Stomach smooth muscle (tissue), 2 donors: ENCODE data around the gene EVI5.

ENCODE experiments used
- H3K27ac ChIP-seq: one replicate; pipeline ENCODE4 v1.7.0; 2013; ENCODE audit warnings: mild to moderate bottlenecking, low read length, inconsistent platforms
- H3K27me3 ChIP-seq, 2 donors: one replicate each; pipeline ENCODE4 v1.7.0; 2013; ENCODE audit warnings: low read length in 2 of 2; ENCODE audit not compliant: insufficient read depth in 2 of 2, control insufficient read depth in 1 of 2
- H3K36me3 ChIP-seq, 2 donors: one replicate each; pipeline ENCODE4 v1.7.0; 2013; ENCODE audit warnings: low read length in 2 of 2; ENCODE audit not compliant: control insufficient read depth in 2 of 2, insufficient read depth in 2 of 2
- H3K4me1 ChIP-seq: one replicate; pipeline ENCODE4 v1.7.0; 2013; ENCODE audit warnings: low read length; ENCODE audit not compliant: control insufficient read depth, insufficient read depth
- H3K4me3 ChIP-seq, 2 donors: one replicate each; pipeline ENCODE4 v1.7.0; 2013; ENCODE audit warnings: low read length in 2 of 2
- H3K9ac ChIP-seq, 2 donors: one replicate each; pipeline ENCODE4 v1.7.0; 2013; ENCODE audit warnings: low read length in 2 of 2, mild to moderate bottlenecking in 1 of 2
- H3K9me3 ChIP-seq, 2 donors: one replicate each; pipeline ENCODE4 v1.7.0; 2013; ENCODE audit warnings: low read length in 2 of 2; ENCODE audit not compliant: control insufficient read depth in 2 of 2
- donor health status: healthy.
- donor health status: Pancreatic carcinoma.

EVI5 gene

GRCh38 chr1:92817986-92818764 lies 33.3 kb upstream of the EVI5 start:
- Histone ChIP-seq H3K9me3 (no peaks in the 10 kb centered on the region), H3K9ac (no peak overlapping the region), H3K4me1 (no peaks in the 10 kb centered on the region), H3K27me3 (no peaks in the 10 kb centered on the region), H3K27ac (no peak overlapping the region), H3K36me3 (no peaks in the 10 kb centered on the region), H3K4me3 (no peak overlapping the region)

GRCh38 chr1:92817137-92817697 lies 32.3 kb upstream of the EVI5 start:
- Histone ChIP-seq H3K9ac (no peak overlapping the region), H3K9me3 (no peaks in the 10 kb centered on the region), H3K36me3 (no peaks in the 10 kb centered on the region), H3K27ac (no peak overlapping the region), H3K27me3 (no peaks in the 10 kb centered on the region), H3K4me3 (no peak overlapping the region), H3K4me1 (no peaks in the 10 kb centered on the region)

- H3K4me3 ChIP-seq = no peak overlapping the region
- no peaks in the 10 kb centered on the region for H3K4me1 ChIP-seq
- H3K27me3 ChIP-seq = no peaks in the 10 kb centered on the region
- no peaks in the 10 kb centered on the region for H3K9me3 ChIP-seq
- H3K27ac ChIP-seq = no peak overlapping the region
- no peak overlapping the region for H3K9ac ChIP-seq
- H3K36me3 ChIP-seq = no peaks in the 10 kb centered on the region
Observed at GRCh38 chr1:92816732-92817131, 31.8 kb upstream of the EVI5 start.

DNA sequence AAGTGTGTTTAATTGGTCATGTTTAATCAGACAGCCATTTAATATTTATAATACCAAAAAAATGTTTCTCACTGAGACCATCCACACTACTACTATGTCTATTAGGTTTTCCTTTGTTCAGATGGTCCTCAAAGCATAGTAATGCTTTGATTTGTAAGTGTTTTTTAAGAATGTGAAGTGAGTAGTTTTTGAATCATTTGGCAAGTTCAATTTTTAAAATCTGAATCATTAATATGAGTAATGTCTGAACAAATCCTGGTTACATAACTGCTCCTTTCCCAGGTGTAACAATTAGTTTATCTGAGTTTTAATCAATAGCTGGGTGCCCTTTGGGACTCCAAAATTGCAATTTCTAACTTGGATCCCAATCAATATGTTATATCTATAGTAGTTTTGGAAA lies 23.5 kb upstream of the EVI5 start:
- Histone ChIP-seq H3K9ac (no peak overlapping the region), H3K9me3 (no peaks in the 10 kb centered on the region), H3K4me3 (no peak overlapping the region), H3K4me1 (peaks cover 2% of the 10 kb centered on the region), H3K27me3 (no peaks in the 10 kb centered on the region), H3K27ac (no peak overlapping the region), H3K36me3 (no peaks in the 10 kb centered on the region)

- no peaks in the 10 kb centered on the region for H3K36me3 ChIP-seq
- peak overlapping the region in 1 of 2 donors; percentile 17 for H3K4me3 ChIP-seq
- H3K27ac ChIP-seq = no peak overlapping the region
- peaks cover 2% of the 10 kb centered on the region for H3K4me1 ChIP-seq
- no peaks in the 10 kb centered on the region for H3K9me3 ChIP-seq
- H3K27me3 ChIP-seq = no peaks in the 10 kb centered on the region
- H3K9ac ChIP-seq = no peak overlapping the region
Observed at GRCh38 chr1:92805216-92805615, 20.3 kb upstream of the EVI5 start.

DNA sequence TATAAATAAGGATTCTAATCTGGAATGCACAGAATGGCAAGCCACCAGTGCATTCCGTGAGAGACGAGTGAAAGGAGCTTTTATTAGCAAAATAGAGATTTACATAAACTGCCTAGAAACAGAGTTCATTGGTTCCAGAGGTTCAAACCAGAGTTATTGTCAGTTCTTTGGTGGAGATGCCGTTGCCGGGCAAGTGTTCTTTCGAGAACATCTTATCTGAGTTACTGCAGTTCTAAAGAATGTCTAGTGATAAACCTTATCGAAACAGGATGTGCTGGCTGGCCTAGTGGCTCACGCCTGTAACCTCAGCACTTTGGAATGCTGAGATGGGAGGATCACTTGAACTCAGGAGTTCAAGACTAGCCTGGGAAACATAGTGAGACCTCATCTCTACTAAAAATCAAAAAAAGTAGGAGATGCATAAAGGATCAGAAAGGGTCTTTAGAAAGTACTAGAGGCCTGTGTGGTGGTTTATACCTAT lies 19.9 kb upstream of the EVI5 start:
- H3K36me3 ChIP-seq = no peaks in the 10 kb centered on the region
- no peak overlapping the region for H3K27ac ChIP-seq
- H3K9me3 ChIP-seq = no peaks in the 10 kb centered on the region
- no peaks in the 10 kb centered on the region for H3K27me3 ChIP-seq
- H3K9ac ChIP-seq = no peak overlapping the region
- peak overlapping the region in 1 of 2 donors; percentile 17 for H3K4me3 ChIP-seq
- peaks cover 2% of the 10 kb centered on the region for H3K4me1 ChIP-seq

GRCh38 chr1:92803140-92803887 lies 18.4 kb upstream of the EVI5 start:
- Histone ChIP-seq H3K36me3 (no peaks in the 10 kb centered on the region), H3K27me3 (no peaks in the 10 kb centered on the region), H3K4me3 (no peak overlapping the region), H3K9ac (no peak overlapping the region), H3K4me1 (peaks cover 2% of the 10 kb centered on the region), H3K27ac (no peak overlapping the region), H3K9me3 (no peaks in the 10 kb centered on the region)

GRCh38 chr1:92797961-92798360 lies 13.1 kb upstream of the EVI5 start:
- H3K4me3 ChIP-seq = no peak overlapping the region
- no peak overlapping the region for H3K27ac ChIP-seq
- no peak overlapping the region for H3K9ac ChIP-seq
- H3K4me1 ChIP-seq = no peaks in the 10 kb centered on the region
- H3K9me3 ChIP-seq = peaks cover 0 to 2% of the 10 kb centered on the region in 2 donors
- H3K36me3 ChIP-seq = no peaks in the 10 kb centered on the region
- no peaks in the 10 kb centered on the region for H3K27me3 ChIP-seq

GRCh38 chr1:92797297-92797696 lies 12.4 kb upstream of the EVI5 start:
- Histone ChIP-seq H3K27ac (no peak overlapping the region), H3K4me3 (no peak overlapping the region), H3K4me1 (no peaks in the 10 kb centered on the region), H3K9ac (no peak overlapping the region), H3K36me3 (no peaks in the 10 kb centered on the region), H3K27me3 (no peaks in the 10 kb centered on the region), H3K9me3 (peaks cover 0 to 2% of the 10 kb centered on the region in 2 donors)

DNA sequence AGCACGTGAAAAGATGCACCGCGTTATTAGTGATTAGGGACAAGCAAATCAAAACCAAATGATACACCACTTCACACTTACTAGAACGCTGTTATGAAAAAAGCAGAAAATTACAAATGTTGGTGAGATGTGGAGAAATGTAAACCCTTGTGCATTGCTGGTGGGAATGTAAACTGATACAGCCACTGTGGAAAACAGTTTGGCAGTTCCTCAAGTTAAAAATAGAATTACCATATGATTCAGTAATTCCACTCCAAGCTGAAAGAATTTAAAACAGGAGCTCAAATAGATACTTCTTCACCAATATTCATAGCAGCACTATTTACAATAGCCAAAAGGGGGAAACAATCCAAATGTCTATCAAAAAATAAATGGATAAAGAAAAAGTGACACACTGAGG lies 10.3 kb upstream of the EVI5 start:
- Histone ChIP-seq H3K27ac (no peak overlapping the region), H3K36me3 (no peaks in the 10 kb centered on the region), H3K9ac (no peak overlapping the region), H3K9me3 (peaks cover 0 to 2% of the 10 kb centered on the region in 2 donors), H3K27me3 (no peaks in the 10 kb centered on the region), H3K4me1 (no peaks in the 10 kb centered on the region), H3K4me3 (no peak overlapping the region)
